Breast epithelium (tissue), 4 donors: ENCODE measurements around the gene TRMT10A. TPM values are rescaled to one million over a fixed set of nuclear protein-coding genes. Genes with fewer than 3 reads are reported as not detected.
"Not testable (repeated sequence)": the region's sequence is repeated elsewhere in the genome, so short reads cannot be mapped to it uniquely, and the experiment has no call there.

ENCODE experiments used
- DNase-seq, 2 donors: peaks; one replicate each; pipeline ENCODE4 v3.0.0-alpha.2; 2019; ENCODE audit warnings: low spot score in 2 of 2
- H3K27ac ChIP-seq, 2 donors: fragments of 200-600 bp; sonication (generic) in 1 of 2; one replicate each; pipeline ENCODE4 v1.5.1; 2016 to 2019; ENCODE audit warnings: mild to moderate bottlenecking in 1 of 2
- H3K27me3 ChIP-seq, 2 donors: fragments of 200-600 bp; sonication (generic) in 1 of 2; one replicate each; pipeline versions ENCODE4 v1.5.1 to v1.6.0; 2017 to 2019; ENCODE audit warnings: control low read depth in 1 of 2, mild to moderate bottlenecking in 1 of 2
- H3K36me3 ChIP-seq: fragments of 200-600 bp; one replicate; pipeline ENCODE4 v1.5.1; 2019
- H3K4me1 ChIP-seq, 2 donors: fragments of 200-600 bp; sonication (generic); one replicate each; pipeline ENCODE4 v1.5.1; 2016 to 2019; ENCODE audit warnings: control low read depth in 1 of 2
- H3K4me3 ChIP-seq, 3 donors: fragments of 200-600 bp; sonication (generic); 1 replicate in 2 of 3; 2 replicates in 1 of 3; pipeline ENCODE4 v1.5.1; 2016 to 2019; ENCODE audit warnings: mild to moderate bottlenecking in 3 of 3, moderate library complexity in 2 of 3
- H3K9me3 ChIP-seq, 2 donors: fragments of 200-600 bp; sonication (generic) in 1 of 2; one replicate each; pipeline ENCODE4 v1.5.1; 2016 to 2019; ENCODE audit warnings: control low read depth in 1 of 2
- POLR2A ChIP-seq: fragments of 450-650 bp; IDR thresholded peaks from one replicate; pipeline ENCODE4 v1.6.1; 2016; ENCODE audit warnings: antibody characterized with exemption, mild to moderate bottlenecking, moderate library complexity
- POLR2AphosphoS5 ChIP-seq, 3 donors: sonication (generic); formaldehyde crosslinking; IDR thresholded peaks; one replicate each; pipeline ENCODE4 v1.6.1; 2017; ENCODE audit warnings: antibody characterized with exemption in 3 of 3
- intact Hi-C: fragments of 100-400 bp; cut with DNase I; formaldehyde crosslinking; loops from one replicate; pipeline ENCODE4 v1.15.1; 2023; ENCODE audit warnings: low total_unique reads
- total RNA-seq, 3 donors: library from RNA; depleted of rRNA; stranded (reverse); fragments of >200 nt; gene quantifications; one replicate each; pipeline ENCODE4 v1.1.0, GENCODE V29; 2016
- TF ChIP-seq, protein P1 (sequence below), 3 donors: fragments of 450-650 bp; IDR thresholded peaks; one replicate each; pipeline ENCODE4 v1.5.1; 2016 to 2017; ENCODE audit warnings: antibody characterized with exemption in 3 of 3, mild to moderate bottlenecking in 3 of 3, moderate library complexity in 3 of 3

TRMT10A gene
- total RNA-seq, 3 donors from 2014 or later: 5.2 to 7.8 (median 7.2) TPM

DNA sequence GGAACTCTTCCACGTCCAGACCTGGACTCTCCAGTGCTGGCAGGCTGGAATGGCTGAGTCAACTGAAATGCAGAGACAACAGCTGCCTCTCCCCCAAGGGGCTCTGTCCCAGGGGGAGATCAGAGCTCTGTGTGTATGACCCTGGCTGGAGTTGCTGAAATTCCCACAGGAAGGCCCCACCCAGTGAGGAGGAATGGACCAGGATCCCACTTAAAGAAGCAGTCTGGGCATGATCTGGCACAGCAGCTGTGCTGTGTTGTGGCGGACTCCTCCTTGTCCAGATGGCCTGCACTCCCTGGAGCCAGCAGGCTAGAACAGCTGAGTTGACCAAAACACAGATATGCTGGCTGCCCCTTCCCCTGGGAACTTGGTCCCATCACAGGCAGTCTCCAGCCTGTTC, 27.6 kb downstream of the TRMT10A start:
- Histone ChIP-seq H3K9me3 (no peaks in the 10 kb centered on the region), H3K4me1 (no peaks in the 10 kb centered on the region), H3K4me3 (no peak overlapping the region), H3K36me3 (no peaks in the 10 kb centered on the region), H3K27me3 (no peaks in the 10 kb centered on the region), H3K27ac (no peak overlapping the region)
- intact Hi-C loops: no loop called here
- no peak for DNase-seq
- TF ChIP-seq, protein P1, sequence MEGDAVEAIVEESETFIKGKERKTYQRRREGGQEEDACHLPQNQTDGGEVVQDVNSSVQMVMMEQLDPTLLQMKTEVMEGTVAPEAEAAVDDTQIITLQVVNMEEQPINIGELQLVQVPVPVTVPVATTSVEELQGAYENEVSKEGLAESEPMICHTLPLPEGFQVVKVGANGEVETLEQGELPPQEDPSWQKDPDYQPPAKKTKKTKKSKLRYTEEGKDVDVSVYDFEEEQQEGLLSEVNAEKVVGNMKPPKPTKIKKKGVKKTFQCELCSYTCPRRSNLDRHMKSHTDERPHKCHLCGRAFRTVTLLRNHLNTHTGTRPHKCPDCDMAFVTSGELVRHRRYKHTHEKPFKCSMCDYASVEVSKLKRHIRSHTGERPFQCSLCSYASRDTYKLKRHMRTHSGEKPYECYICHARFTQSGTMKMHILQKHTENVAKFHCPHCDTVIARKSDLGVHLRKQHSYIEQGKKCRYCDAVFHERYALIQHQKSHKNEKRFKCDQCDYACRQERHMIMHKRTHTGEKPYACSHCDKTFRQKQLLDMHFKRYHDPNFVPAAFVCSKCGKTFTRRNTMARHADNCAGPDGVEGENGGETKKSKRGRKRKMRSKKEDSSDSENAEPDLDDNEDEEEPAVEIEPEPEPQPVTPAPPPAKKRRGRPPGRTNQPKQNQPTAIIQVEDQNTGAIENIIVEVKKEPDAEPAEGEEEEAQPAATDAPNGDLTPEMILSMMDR (IDR thresholded peaks at IDR 0.05): no peak
- TF ChIP-seq POLR2A (no peak), POLR2AphosphoS5 (IDR thresholded peaks at IDR 0.05) (no peak)

- H3K36me3 ChIP-seq, H3K27me3 ChIP-seq, DNase-seq, H3K27ac ChIP-seq, intact Hi-C loops, H3K9me3 ChIP-seq, H3K4me1 ChIP-seq, H3K4me3 ChIP-seq: not testable (repeated sequence)
Measured at GRCh38 chr4:99534699-99535098, 29.1 kb downstream of the TRMT10A start.

- no peak overlapping the region for H3K27ac ChIP-seq
- H3K4me1 ChIP-seq: no peaks in the 10 kb centered on the region
- intact Hi-C loops: no loop called here
- no peaks in the 10 kb centered on the region for H3K36me3 ChIP-seq
- TF ChIP-seq POLR2AphosphoS5 (IDR thresholded peaks at IDR 0.05): no peak
- no peak for TF ChIP-seq POLR2A
- TF ChIP-seq, protein P1 (IDR thresholded peaks at IDR 0.05): no peak
- no peak for DNase-seq
- H3K4me3 ChIP-seq: no peak overlapping the region
- no peaks in the 10 kb centered on the region for H3K9me3 ChIP-seq
- no peaks in the 10 kb centered on the region for H3K27me3 ChIP-seq
Measured at GRCh38 chr4:99529956-99530355, 33.9 kb downstream of the TRMT10A start.

DNA sequence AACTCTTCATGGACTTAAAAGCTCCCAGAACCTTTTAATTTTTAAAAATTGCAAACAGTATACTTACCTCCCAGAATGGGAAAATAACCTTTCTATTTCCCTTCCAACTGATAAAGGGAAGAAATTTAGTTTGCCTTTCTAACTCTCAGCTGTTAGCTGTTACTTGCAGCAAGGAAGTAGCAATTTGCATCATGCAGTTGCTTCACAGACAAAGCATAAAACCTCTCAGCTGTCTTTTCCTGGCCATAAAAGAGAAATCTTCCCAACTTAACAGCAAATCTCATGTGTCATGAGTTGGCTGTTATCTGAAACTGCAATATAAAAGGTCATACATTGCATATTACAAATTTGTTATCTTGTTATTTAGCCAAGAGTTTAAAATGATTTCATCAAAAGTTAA, 34.6 kb downstream of the TRMT10A start:
- Histone ChIP-seq H3K27me3 (no peaks in the 10 kb centered on the region), H3K4me3 (no peak overlapping the region), H3K4me1 (no peaks in the 10 kb centered on the region), H3K36me3 (no peaks in the 10 kb centered on the region), H3K9me3 (no peaks in the 10 kb centered on the region), H3K27ac (no peak overlapping the region)
- no peak for DNase-seq
- intact Hi-C loops: no loop called here
- TF ChIP-seq, protein P1 (IDR thresholded peaks at IDR 0.05): no peak
- TF ChIP-seq POLR2AphosphoS5 (IDR thresholded peaks at IDR 0.05) (no peak), POLR2A (no peak)

DNA sequence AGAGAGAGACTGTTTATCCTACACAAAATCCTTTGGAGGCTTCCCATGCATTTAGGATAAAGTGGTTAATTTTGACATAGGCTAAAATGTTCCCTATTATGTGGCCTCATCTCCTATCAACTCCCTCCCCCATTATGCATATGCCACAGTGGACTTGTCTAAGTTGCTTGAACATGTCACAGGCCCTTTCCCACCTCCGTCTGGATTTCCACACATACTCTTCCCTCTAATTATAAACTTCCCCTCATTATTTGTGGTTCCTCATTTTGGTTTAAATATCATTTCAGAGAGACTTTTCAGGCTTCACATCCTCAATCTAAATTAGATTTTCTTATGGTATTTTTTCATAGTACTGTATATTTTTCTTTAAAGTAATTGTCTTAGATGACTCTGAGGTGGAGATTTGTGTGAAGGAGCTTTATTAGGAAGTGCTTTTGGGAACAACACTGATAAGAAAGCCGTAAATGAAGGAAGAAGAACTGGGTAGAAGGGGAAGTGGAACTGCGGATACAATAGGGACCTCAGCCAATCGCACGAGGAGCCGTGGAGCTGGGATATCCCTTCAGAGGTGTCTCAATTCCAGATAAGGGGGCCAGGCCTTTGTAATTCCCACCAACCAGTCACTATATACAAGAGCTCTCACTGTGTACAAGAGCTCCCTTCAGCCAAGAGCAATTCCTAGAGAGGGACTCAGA, 45.1 kb downstream of the TRMT10A start:
- intact Hi-C loops: no loop called here
- H3K4me1 ChIP-seq: no peaks in the 10 kb centered on the region
- H3K27ac ChIP-seq: no peak overlapping the region
- no peak for DNase-seq
- H3K9me3 ChIP-seq: no peaks in the 10 kb centered on the region
- H3K27me3 ChIP-seq: no peaks in the 10 kb centered on the region
- no peak overlapping the region for H3K4me3 ChIP-seq
- H3K36me3 ChIP-seq: no peaks in the 10 kb centered on the region
- TF ChIP-seq POLR2A (no peak), POLR2AphosphoS5 (IDR thresholded peaks at IDR 0.05) (no peak)
- TF ChIP-seq, protein P1 (IDR thresholded peaks at IDR 0.05): no peak

GRCh38 chr4:99510721-99511120, 53.1 kb downstream of the TRMT10A start, which contains the start of gene C4orf17:
C4orf17 (plus strand) TSS chr4:99511021; CDS start chr4:99513082, 2,061 bp downstream.
- TF ChIP-seq POLR2A: no peak
- no peak for TF ChIP-seq POLR2AphosphoS5 (IDR thresholded peaks at IDR 0.05)
- TF ChIP-seq, protein P1 (IDR thresholded peaks at IDR 0.05): no peak
- H3K27ac ChIP-seq: no peak within 1 kb of the TSS
- DNase-seq: no peak
- H3K4me3 ChIP-seq: no peak within 1 kb of the TSS
- no peaks in the 10 kb centered on the region for H3K4me1 ChIP-seq
- H3K27me3 ChIP-seq: no peaks in the 10 kb centered on the region
- H3K36me3 ChIP-seq: no peaks in the 10 kb centered on the region
- H3K9me3 ChIP-seq: no peaks in the 10 kb centered on the region
- intact Hi-C loops: no loop called here
